ENCODE measurements around the gene THAP5. TPM values are rescaled to one million over a fixed set of nuclear protein-coding genes. Genes with fewer than 3 reads are reported as not detected.

The THAP5 gene
- polyA plus RNA-seq, 1 donor (not counting 4 experiments of a cell fraction or from before 2014, with no cell fraction given) = 9.2 TPM

DNA sequence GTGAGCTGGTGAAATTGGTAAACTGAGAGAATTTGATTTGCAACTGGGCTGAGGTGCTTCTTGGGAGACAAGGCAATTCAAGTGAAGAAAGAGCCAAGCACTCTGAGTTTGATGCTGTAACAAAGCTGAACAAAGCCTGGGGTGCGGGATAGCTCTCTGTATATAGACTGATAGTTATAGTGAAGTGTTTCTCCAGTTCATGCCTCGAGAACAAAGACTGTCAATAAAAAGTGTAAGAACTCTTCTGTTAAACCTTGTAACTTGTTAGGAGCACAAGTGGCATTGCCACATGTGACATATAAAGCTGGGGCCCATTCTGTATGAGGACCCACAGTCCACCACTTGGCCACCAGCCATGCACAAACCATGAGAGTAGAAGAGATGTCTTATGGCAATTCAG is 32.3 kb downstream of the THAP5 start:
- no peaks in the 10 kb centered on the region for H3K9me1 ChIP-seq (ENCODE audit: control insufficient read depth, extremely low read depth, insufficient read depth, low read length)
- no peak overlapping the region for H3K9ac ChIP-seq (ENCODE audit: control insufficient read depth, extremely low read depth, insufficient read depth, low read length)
- no peak overlapping the region for H3K4me3 ChIP-seq (ENCODE audit: control insufficient read depth in 2 of 3, extremely low read depth in 1 of 3, insufficient read depth in 2 of 3, low read depth in 1 of 3, low read length in 3 of 3)
- no peaks in the 10 kb centered on the region for H3K36me3 ChIP-seq (ENCODE audit: control insufficient read depth in 2 of 2, extremely low read depth in 1 of 2, insufficient read depth in 2 of 2, low read length in 2 of 2)
- H3K4me2 ChIP-seq (ENCODE audit: control insufficient read depth, extremely low read depth, insufficient read depth, low read depth, low read length) = no peak overlapping the region
- FAIRE-seq = no peak
- H4K20me1 ChIP-seq (ENCODE audit: control insufficient read depth, extremely low read depth, insufficient read depth, low read length) = no peaks in the 10 kb centered on the region
- TF ChIP-seq CTCF (optimal IDR thresholded peaks at IDR 0.05 in 1 of 3, IDR thresholded peaks at IDR 0.05 in 1 of 3, conservative IDR thresholded peaks at IDR 0.05 in 1 of 3; ENCODE audit: extremely low read depth in 1 of 3, insufficient read depth in 2 of 3, low read length in 3 of 3) (no peak), EZH2 (IDR thresholded peaks at IDR 0.05; ENCODE audit: low read length) (no peak)
- no peak for DNase-seq (ENCODE audit: low read depth, low spot score)
- no peaks in the 10 kb centered on the region for H3K79me2 ChIP-seq (ENCODE audit: control insufficient read depth, insufficient read depth, low read length)
- H3K27ac ChIP-seq (ENCODE audit: control insufficient read depth, insufficient read depth, low read length) = no peak overlapping the region
- H3K9me3 ChIP-seq (ENCODE audit: control insufficient read depth, low read depth, low read length) = no peaks in the 10 kb centered on the region
- dilution Hi-C loops (cut with MboI; ENCODE audit: extremely low pct_ligation_motif_present, low sequenced_read_pairs) = no loop called here
- no peak overlapping the region for H2AFZ ChIP-seq (ENCODE audit: control insufficient read depth, low read length)
- H3K4me1 ChIP-seq (ENCODE audit: control insufficient read depth, extremely low read depth, insufficient read depth, low read length) = no peaks in the 10 kb centered on the region
- no peaks in the 10 kb centered on the region for H3K27me3 ChIP-seq (ENCODE audit: control insufficient read depth, extremely low read depth, insufficient read depth, low read length)

DNA sequence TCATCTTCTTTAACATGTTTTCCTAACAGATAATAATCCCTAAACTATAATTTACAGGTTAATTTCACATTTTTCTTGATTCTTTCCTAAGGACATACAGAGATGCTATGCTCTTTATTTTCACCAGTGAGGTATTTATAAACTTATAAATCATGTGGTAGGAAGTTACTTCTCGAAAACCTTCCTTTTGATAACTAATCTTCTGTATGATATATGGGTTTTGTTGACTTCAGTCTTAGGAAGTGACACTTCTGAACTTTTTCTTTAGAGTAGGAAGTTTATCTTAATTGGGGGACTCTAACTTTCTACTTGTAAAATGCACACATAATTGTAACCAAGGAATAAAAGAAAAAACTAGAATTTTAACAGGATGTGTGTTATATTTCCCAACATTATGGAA is 33.8 kb downstream of the THAP5 start:
- H3K9me3 ChIP-seq (ENCODE audit: control insufficient read depth, low read depth, low read length) = no peaks in the 10 kb centered on the region
- dilution Hi-C loops (cut with MboI; ENCODE audit: extremely low pct_ligation_motif_present, low sequenced_read_pairs) = no loop called here
- H3K36me3 ChIP-seq (ENCODE audit: control insufficient read depth in 2 of 2, extremely low read depth in 1 of 2, insufficient read depth in 2 of 2, low read length in 2 of 2) = no peaks in the 10 kb centered on the region
- no peak overlapping the region for H3K9ac ChIP-seq (ENCODE audit: control insufficient read depth, extremely low read depth, insufficient read depth, low read length)
- TF ChIP-seq EZH2 (IDR thresholded peaks at IDR 0.05; ENCODE audit: low read length) = no peak
- no peak for TF ChIP-seq CTCF (optimal IDR thresholded peaks at IDR 0.05 in 1 of 3, IDR thresholded peaks at IDR 0.05 in 1 of 3, conservative IDR thresholded peaks at IDR 0.05 in 1 of 3; ENCODE audit: extremely low read depth in 1 of 3, insufficient read depth in 2 of 3, low read length in 3 of 3)
- no peaks in the 10 kb centered on the region for H3K27me3 ChIP-seq (ENCODE audit: control insufficient read depth, extremely low read depth, insufficient read depth, low read length)
- H3K4me2 ChIP-seq (ENCODE audit: control insufficient read depth, extremely low read depth, insufficient read depth, low read depth, low read length) = no peak overlapping the region
- H3K4me3 ChIP-seq (ENCODE audit: control insufficient read depth in 2 of 3, extremely low read depth in 1 of 3, insufficient read depth in 2 of 3, low read depth in 1 of 3, low read length in 3 of 3) = no peak overlapping the region
- H4K20me1 ChIP-seq (ENCODE audit: control insufficient read depth, extremely low read depth, insufficient read depth, low read length) = no peaks in the 10 kb centered on the region
- H3K9me1 ChIP-seq (ENCODE audit: control insufficient read depth, extremely low read depth, insufficient read depth, low read length) = no peaks in the 10 kb centered on the region
- FAIRE-seq (no peak), DNase-seq (ENCODE audit: low read depth, low spot score) (no peak)
- no peaks in the 10 kb centered on the region for H3K4me1 ChIP-seq (ENCODE audit: control insufficient read depth, extremely low read depth, insufficient read depth, low read length)
- no peak overlapping the region for H2AFZ ChIP-seq (ENCODE audit: control insufficient read depth, low read length)
- H3K79me2 ChIP-seq (ENCODE audit: control insufficient read depth, insufficient read depth, low read length) = no peaks in the 10 kb centered on the region
- H3K27ac ChIP-seq (ENCODE audit: control insufficient read depth, insufficient read depth, low read length) = no peak overlapping the region
